HG03520 (cell line): ENCODE measurements around the gene SLC8B1.

Source experiments
- ATAC-seq: cut with Tn5 transposase; IDR thresholded peaks from one replicate; pipeline ENCODE4 v1.9.1; 2021; ENCODE audit warnings: mild to moderate bottlenecking, moderate library complexity; ENCODE audit not compliant: unreplicated experiment

Gene SLC8B1

GRCh38 chr12:113248842-113249435 is 86.0 kb downstream of the SLC8B1 start:
- ATAC-seq: no peak
